ENCODE measurements around the gene OR4X1. TPM values are rescaled to one million over a fixed set of nuclear protein-coding genes. Genes with fewer than 3 reads are reported as not detected.

OR4X1 gene
- total and polyA plus RNA-seq, 2 of the 8 experiments (the other 6 are each of a cell fraction or from before 2014, with no cell fraction given) = not detected

DNA sequence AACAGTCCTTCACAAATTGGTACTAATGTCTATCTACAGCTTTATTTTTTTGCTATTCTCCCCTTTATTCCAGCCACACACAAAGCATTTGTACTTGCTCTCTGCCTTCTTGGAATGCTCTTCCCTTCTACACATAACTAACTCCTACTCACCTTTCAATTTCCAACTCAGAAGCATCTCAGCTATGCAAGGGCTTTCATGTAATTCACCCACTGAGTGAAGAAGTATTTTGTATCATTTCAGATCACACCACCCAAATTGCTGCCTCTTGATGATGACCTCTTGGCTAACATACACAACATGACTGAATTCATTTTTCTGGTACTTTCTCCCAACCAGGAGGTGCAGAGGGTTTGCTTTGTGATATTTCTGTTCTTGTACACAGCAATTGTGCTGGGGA lies 18.9 kb upstream of the OR4X1 start, which contains the start of gene OR4X2 (continued):
- no peak for TF ChIP-seq GTF2F1 (IDR thresholded peaks at IDR 0.05; ENCODE audit: borderline replicate concordance, low read depth, low read length)
- TF ChIP-seq SP4 (IDR thresholded peaks at IDR 0.05; ENCODE audit: low read length) = no peak
